ENCODE results near the gene CRTC3.

The CRTC3 gene, protein sequence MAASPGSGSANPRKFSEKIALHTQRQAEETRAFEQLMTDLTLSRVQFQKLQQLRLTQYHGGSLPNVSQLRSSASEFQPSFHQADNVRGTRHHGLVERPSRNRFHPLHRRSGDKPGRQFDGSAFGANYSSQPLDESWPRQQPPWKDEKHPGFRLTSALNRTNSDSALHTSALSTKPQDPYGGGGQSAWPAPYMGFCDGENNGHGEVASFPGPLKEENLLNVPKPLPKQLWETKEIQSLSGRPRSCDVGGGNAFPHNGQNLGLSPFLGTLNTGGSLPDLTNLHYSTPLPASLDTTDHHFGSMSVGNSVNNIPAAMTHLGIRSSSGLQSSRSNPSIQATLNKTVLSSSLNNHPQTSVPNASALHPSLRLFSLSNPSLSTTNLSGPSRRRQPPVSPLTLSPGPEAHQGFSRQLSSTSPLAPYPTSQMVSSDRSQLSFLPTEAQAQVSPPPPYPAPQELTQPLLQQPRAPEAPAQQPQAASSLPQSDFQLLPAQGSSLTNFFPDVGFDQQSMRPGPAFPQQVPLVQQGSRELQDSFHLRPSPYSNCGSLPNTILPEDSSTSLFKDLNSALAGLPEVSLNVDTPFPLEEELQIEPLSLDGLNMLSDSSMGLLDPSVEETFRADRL

DNA sequence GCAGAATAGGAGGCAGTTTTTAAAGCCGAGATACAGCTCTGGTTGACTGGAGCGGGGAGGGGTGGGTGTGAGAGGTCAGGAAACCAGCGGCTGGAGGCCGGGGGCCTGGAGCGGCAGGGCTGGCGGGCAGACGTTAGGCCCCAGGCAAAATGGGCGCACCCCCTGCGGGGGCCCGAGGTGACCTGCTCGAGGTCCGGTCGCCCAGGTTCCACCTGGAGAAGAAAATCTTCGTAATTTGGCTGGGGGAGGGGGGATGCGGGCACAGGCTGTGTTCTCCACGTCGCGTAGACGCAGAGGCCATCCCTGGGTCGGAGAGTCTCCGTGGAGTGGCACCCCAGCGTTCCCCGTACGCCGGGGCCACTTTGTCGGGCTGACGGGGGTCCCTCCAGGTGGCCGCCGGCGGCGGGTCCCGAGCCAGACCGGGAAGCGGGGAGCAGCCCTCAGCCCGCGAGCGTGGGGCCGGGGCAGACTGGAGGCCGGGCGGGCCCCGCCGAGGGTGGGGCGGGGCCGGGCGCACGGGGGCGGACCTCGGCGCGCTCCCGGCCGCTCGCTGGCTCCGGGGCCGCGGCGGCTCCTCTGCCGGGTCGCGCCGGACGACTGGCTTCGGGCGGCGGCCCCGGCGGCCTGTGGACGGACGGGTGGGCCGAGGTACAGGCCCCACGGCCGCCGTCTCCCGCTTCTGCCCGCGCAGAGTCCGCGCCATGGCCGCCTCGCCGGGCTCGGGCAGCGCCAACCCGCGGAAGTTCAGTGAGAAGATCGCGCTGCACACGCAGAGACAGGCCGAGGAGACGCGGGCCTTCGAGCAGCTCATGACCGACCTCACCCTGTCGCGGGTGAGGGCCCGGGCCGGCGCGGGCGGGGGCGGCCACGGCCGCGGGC is at the start of gene CRTC3:
TSS of gene CRTC3 (plus strand) at position 553 of the 879 bp plus-strand sequence. CDS start at position 702, 149 bp downstream.
- Histone ChIP-seq H3K36me3 (ENCODE audit: insufficient read depth, insufficient read length, low read length) (no peaks in the 10 kb centered on the region), H3K9me3 (ENCODE audit: insufficient read depth, low read length) (no peaks in the 10 kb centered on the region), H3K4me3 (ENCODE audit: insufficient read length, low read depth) (peak within 1 kb of the TSS; percentile 66), H3K27me3 (ENCODE audit: insufficient read depth, insufficient read length) (peaks cover 45% of the 10 kb centered on the region), H3K4me1 (ENCODE audit: insufficient read depth, insufficient read length) (peaks cover 6% of the 10 kb centered on the region), H3K9ac (ENCODE audit: insufficient read length, low read depth) (peak within 1 kb of the TSS; percentile 87)
- TF ChIP-seq YY1 (IDR thresholded peaks at IDR 0.05; ENCODE audit: insufficient read depth, insufficient read length) (no peak), ZNF274 (IDR thresholded peaks at IDR 0.05; ENCODE audit: low read depth, low read length) (no peak), SUZ12 (IDR thresholded peaks at IDR 0.05; ENCODE audit: extremely low read depth, insufficient read depth, insufficient read length) (no peak)
- no peak for DNase-seq (ENCODE audit: low read depth, low spot score)

DNA sequence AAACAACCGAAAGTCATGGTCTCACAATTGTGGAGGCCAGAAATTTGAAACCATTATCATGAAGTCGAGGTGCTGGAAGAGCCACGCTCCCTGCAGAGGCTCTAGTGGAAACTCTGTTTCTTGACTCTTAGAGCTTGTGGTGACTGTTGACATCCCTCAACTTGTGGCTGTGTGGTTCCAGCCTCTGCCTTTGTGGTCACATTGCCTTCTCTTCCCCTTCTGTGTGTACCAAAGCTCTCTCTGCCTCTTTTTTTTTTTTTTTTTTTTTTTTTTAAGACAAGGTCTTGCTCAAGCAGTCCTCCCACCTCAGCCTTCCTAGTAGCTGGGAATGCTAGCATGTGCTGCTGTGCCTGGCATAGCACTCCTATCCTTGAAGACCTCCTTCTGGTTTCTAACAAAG is 48.7 kb upstream of the CRTC3 start:
- H3K27me3 ChIP-seq (ENCODE audit: insufficient read depth, insufficient read length): no peaks in the 10 kb centered on the region
- TF ChIP-seq YY1 (IDR thresholded peaks at IDR 0.05; ENCODE audit: insufficient read depth, insufficient read length) (no peak), ZNF274 (IDR thresholded peaks at IDR 0.05; ENCODE audit: low read depth, low read length) (no peak), SUZ12 (IDR thresholded peaks at IDR 0.05; ENCODE audit: extremely low read depth, insufficient read depth, insufficient read length) (no peak)
- H3K4me3 ChIP-seq (ENCODE audit: insufficient read length, low read depth): no peak overlapping the region
- H3K4me1 ChIP-seq (ENCODE audit: insufficient read depth, insufficient read length): no peaks in the 10 kb centered on the region
- no peak overlapping the region for H3K9ac ChIP-seq (ENCODE audit: insufficient read length, low read depth)
- peaks cover 86% of the 10 kb centered on the region for H3K36me3 ChIP-seq (ENCODE audit: insufficient read depth, insufficient read length, low read length)
- no peak for DNase-seq (ENCODE audit: low read depth, low spot score)
- no peaks in the 10 kb centered on the region for H3K9me3 ChIP-seq (ENCODE audit: insufficient read depth, low read length)

DNA sequence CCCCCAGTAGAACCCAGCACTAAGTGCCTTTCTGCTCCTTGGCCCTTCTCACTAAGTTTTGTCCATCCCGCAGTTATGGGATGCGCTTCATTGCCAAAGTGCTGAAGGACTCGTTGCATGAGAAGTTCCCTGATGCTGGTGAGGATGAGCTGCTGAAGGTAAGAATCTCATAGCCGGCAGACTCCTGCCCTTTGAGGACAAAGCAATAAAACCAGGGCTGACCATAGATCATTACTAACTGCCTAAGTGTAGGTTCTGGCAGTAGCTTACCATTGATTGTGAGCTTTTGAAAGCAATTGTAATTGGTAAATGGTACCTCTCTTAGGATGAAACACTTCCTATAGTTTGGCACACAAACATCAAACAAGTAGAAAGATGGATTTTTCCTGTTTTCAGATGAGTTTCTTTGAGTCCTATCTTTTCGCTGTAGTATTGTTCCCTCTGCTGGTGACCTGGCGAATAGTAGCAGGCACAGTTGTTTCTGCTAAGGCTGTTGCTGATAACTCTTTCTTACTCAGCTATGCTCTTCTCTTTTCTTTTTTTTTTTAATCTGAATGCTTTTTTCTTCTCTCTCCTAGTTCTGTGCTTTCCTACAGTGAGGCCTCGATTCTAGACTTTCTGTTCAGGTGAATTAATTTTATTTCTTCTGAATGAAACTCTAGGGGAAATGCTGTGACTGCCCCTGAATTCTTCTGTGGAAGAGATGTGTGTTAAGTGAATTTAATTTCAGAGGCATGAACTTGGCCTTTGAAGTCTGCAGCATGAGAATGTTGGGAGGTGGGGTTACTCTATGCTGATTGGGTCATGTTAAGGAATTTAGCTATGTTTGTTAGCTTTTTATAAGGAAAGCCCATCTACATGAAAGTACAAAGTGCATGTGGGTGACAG is 47.4 kb upstream of the CRTC3 start:
- Histone ChIP-seq H3K4me1 (ENCODE audit: insufficient read depth, insufficient read length) (no peaks in the 10 kb centered on the region), H3K27me3 (ENCODE audit: insufficient read depth, insufficient read length) (no peaks in the 10 kb centered on the region), H3K36me3 (ENCODE audit: insufficient read depth, insufficient read length, low read length) (peaks cover 86% of the 10 kb centered on the region), H3K9ac (ENCODE audit: insufficient read length, low read depth) (no peak overlapping the region), H3K9me3 (ENCODE audit: insufficient read depth, low read length) (no peaks in the 10 kb centered on the region), H3K4me3 (ENCODE audit: insufficient read length, low read depth) (no peak overlapping the region)
- DNase-seq (ENCODE audit: low read depth, low spot score): peak; percentile 20
- TF ChIP-seq YY1 (IDR thresholded peaks at IDR 0.05; ENCODE audit: insufficient read depth, insufficient read length) (no peak), ZNF274 (IDR thresholded peaks at IDR 0.05; ENCODE audit: low read depth, low read length) (no peak), SUZ12 (IDR thresholded peaks at IDR 0.05; ENCODE audit: extremely low read depth, insufficient read depth, insufficient read length) (no peak)

DNA sequence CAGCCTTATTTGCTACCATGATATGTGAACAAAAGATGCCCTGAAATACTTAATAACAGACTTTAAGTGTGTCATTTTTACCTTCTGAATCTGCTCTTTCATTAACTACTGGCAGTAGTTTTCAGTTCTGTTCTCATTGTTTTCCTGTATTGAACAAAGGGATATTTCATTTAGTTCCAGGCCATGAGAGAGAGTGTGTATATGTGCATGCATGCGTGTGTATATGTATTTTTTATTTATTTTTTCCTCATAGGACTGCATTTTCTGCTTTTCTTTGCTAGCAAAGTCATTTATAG is 46.8 kb upstream of the CRTC3 start:
- no peaks in the 10 kb centered on the region for H3K9me3 ChIP-seq (ENCODE audit: insufficient read depth, low read length)
- no peak for TF ChIP-seq SUZ12 (IDR thresholded peaks at IDR 0.05; ENCODE audit: extremely low read depth, insufficient read depth, insufficient read length)
- H3K36me3 ChIP-seq (ENCODE audit: insufficient read depth, insufficient read length, low read length): peaks cover 86% of the 10 kb centered on the region
- H3K9ac ChIP-seq (ENCODE audit: insufficient read length, low read depth): no peak overlapping the region
- no peak for DNase-seq (ENCODE audit: low read depth, low spot score)
- no peaks in the 10 kb centered on the region for H3K4me1 ChIP-seq (ENCODE audit: insufficient read depth, insufficient read length)
- H3K4me3 ChIP-seq (ENCODE audit: insufficient read length, low read depth): no peak overlapping the region
- H3K27me3 ChIP-seq (ENCODE audit: insufficient read depth, insufficient read length): no peaks in the 10 kb centered on the region

DNA sequence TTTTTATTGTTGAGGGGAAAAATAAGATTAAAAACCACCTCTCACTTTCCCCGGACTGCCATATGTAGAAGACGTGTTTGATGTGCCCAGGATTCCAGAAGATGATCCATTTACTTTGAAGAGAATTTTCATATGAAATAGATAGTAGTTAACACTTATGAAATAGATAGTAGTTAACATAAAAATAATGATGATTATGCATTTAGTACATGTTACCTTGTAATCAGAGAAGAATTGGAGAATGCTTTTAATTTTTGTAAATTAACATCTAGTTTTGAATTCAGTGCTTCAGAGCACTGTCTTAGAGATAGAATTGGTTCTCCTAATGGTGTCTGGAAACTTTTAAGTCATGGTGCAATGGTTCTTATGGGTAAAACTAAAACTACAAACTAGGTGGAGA is 46.1 kb upstream of the CRTC3 start:
- peaks cover 85% of the 10 kb centered on the region for H3K36me3 ChIP-seq (ENCODE audit: insufficient read depth, insufficient read length, low read length)

DNA sequence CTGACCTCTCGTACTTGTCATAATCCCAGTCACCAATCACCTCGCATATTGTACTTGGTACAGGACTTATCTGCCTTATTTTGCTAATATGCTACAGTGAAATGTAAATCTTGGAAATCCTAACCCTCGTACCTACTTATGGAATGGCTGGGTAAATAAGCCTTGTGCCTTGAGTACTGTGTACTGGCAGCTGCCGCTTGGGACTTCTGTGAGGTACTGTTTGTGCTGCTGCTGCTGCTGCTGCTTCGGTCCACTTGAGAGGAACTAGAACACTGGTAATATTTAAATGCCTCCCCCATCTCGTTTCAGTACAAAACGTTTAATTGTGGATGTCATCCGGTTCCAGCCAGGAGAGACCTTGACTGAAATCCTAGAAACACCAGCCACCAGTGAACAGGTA is 42.5 kb upstream of the CRTC3 start:
- Histone ChIP-seq H3K36me3 (ENCODE audit: insufficient read depth, insufficient read length, low read length) (peaks cover 93% of the 10 kb centered on the region), H3K9me3 (ENCODE audit: insufficient read depth, low read length) (no peaks in the 10 kb centered on the region)

More for the DNA sequence above, 46.1 kb upstream of the CRTC3 start:
- Histone ChIP-seq H3K9me3 (ENCODE audit: insufficient read depth, low read length) (no peaks in the 10 kb centered on the region), H3K4me3 (ENCODE audit: insufficient read length, low read depth) (no peak overlapping the region), H3K4me1 (ENCODE audit: insufficient read depth, insufficient read length) (no peaks in the 10 kb centered on the region), H3K9ac (ENCODE audit: insufficient read length, low read depth) (no peak overlapping the region), H3K27me3 (ENCODE audit: insufficient read depth, insufficient read length) (no peaks in the 10 kb centered on the region)
- no peak for DNase-seq (ENCODE audit: low read depth, low spot score)
- no peak for TF ChIP-seq YY1 (IDR thresholded peaks at IDR 0.05; ENCODE audit: insufficient read depth, insufficient read length)

More for the DNA sequence above, 42.5 kb upstream of the CRTC3 start:
- H3K4me3 ChIP-seq (ENCODE audit: insufficient read length, low read depth): no peak overlapping the region
- no peaks in the 10 kb centered on the region for H3K27me3 ChIP-seq (ENCODE audit: insufficient read depth, insufficient read length)
- no peaks in the 10 kb centered on the region for H3K4me1 ChIP-seq (ENCODE audit: insufficient read depth, insufficient read length)
- no peak overlapping the region for H3K9ac ChIP-seq (ENCODE audit: insufficient read length, low read depth)
- TF ChIP-seq YY1 (IDR thresholded peaks at IDR 0.05; ENCODE audit: insufficient read depth, insufficient read length): no peak
- no peak for TF ChIP-seq ZNF274 (IDR thresholded peaks at IDR 0.05; ENCODE audit: low read depth, low read length)
- TF ChIP-seq SUZ12 (IDR thresholded peaks at IDR 0.05; ENCODE audit: extremely low read depth, insufficient read depth, insufficient read length): no peak
- no peak for DNase-seq (ENCODE audit: low read depth, low spot score)

All from NT2/D1 (cell line).